Smooth muscle cell (in vitro differentiated cells): Measurements from ENCODE around the gene CGNL1. TPM values are rescaled to one million over a fixed set of nuclear protein-coding genes. Genes with fewer than 3 reads are reported as not detected.

Experiments used
- DNase-seq: peaks from one replicate; lab custom pipeline; 2025; ENCODE audit not compliant: unreplicated experiment; lab: John Stamatoyannopoulos, UW
- H2AFZ ChIP-seq: fragments of 200-600 bp; sonication (generic); 2 replicates; pipeline ENCODE4 v1.6.0; 2016; ENCODE audit warnings: antibody characterized with exemption, low read depth, mild to moderate bottlenecking
- H3F3A ChIP-seq: fragments of 200-600 bp; sonication (generic); 2 replicates; pipeline ENCODE4 v1.6.0; 2017; ENCODE audit warnings: antibody characterized with exemption, low read depth
- H3K27ac ChIP-seq: fragments of 200-600 bp; sonication (generic); 2 replicates; pipeline ENCODE4 v1.5.1; 2016; ENCODE audit warnings: low read depth, mild to moderate bottlenecking
- H3K27me3 ChIP-seq: fragments of 200-600 bp; sonication (generic); 2 replicates; pipeline ENCODE4 v1.6.1; 2016; ENCODE audit warnings: low read depth, mild to moderate bottlenecking
- H3K36me3 ChIP-seq: fragments of 200-600 bp; sonication (generic); 2 replicates; pipeline ENCODE4 v1.5.1; 2016; ENCODE audit warnings: low read depth
- H3K4me1 ChIP-seq: fragments of 200-600 bp; sonication (generic); 2 replicates; pipeline ENCODE4 v1.5.1; 2016; ENCODE audit warnings: low read depth
- H3K4me2 ChIP-seq: fragments of 200-600 bp; sonication (generic); 2 replicates; pipeline ENCODE4 v1.6.0; 2016; ENCODE audit warnings: mild to moderate bottlenecking
- H3K4me3 ChIP-seq: fragments of 200-600 bp; sonication (generic); 2 replicates; pipeline ENCODE4 v1.5.1; 2016; ENCODE audit warnings: mild to moderate bottlenecking
- H3K79me2 ChIP-seq: fragments of 200-600 bp; sonication (generic); 2 replicates; pipeline ENCODE4 v1.6.0; 2016; ENCODE audit warnings: low read depth, mild to moderate bottlenecking
- H3K9ac ChIP-seq: fragments of 200-600 bp; sonication (generic); 2 replicates; pipeline ENCODE4 v1.6.0; 2016; ENCODE audit warnings: low read depth
- H3K9me3 ChIP-seq: fragments of 200-600 bp; sonication (generic); replicated peaks from 2 replicates; pipeline ENCODE4 v1.5.1; 2016; ENCODE audit warnings: low read depth
- H4K20me1 ChIP-seq: fragments of 200-600 bp; sonication (generic); 2 replicates; pipeline ENCODE4 v1.6.0; 2016; ENCODE audit warnings: low read depth
- WGBS: methylation state at CpG from one replicate; pipeline ENCODE4 v1.1.7; 2016; ENCODE audit warnings: low lambda C conversion rate; 5-methylcytosine and 5-hydroxymethylcytosine counted together
- polyA plus RNA-seq: library from polyadenylated mRNA; unstranded; fragments of >200 nt; fragmentation: Nextera tagmentation; extraction: Ambion mirVana; gene quantifications from 2 replicates; pipeline ENCODE4 v1.2.1, GENCODE V29; 2016
- total RNA-seq: library from RNA; depleted of rRNA; stranded (reverse); fragments of >200 nt; gene quantifications from 2 replicates; pipeline ENCODE4 v1.2.3, GENCODE V29; 2014
- TF ChIP-seq, protein P1 (sequence below): fragments of 200-600 bp; sonication (generic); IDR thresholded peaks from 2 replicates; pipeline ENCODE4 v1.5.1; 2017; ENCODE audit warnings: borderline replicate concordance, mild to moderate bottlenecking, antibody characterized with exemption; ENCODE audit not compliant: insufficient read depth, poor library complexity, severe bottlenecking

The CGNL1 gene
- total and polyA plus RNA-seq, 2 experiments from 2014 or later = 4.2 to 9.5 TPM

DNA sequence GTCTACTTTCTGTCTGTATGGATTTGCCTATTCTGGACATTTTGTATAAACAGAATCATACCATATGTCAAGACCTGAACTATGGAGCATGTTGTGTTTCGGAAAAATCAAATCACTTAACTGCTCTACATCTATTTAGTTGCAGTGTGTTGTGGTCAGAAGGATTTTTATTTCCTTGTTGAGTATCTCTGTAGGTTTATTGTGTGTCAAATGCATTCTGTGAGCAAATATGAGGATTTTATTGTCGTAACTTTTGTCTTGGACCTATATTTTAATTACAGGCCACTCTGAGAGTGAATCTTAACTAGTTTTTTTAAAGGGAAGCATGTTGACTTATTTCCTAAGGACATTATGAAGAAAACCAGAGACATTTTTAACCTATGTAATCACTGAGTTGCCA, 130.8 kb downstream of the CGNL1 start:
- H2AFZ ChIP-seq = no peak overlapping the region
- peaks cover 48% of the 10 kb centered on the region for H3K4me1 ChIP-seq
- H3K4me3 ChIP-seq = no peak overlapping the region
- peak overlapping the region; percentile 95 for H3K27ac ChIP-seq
- no peaks in the 10 kb centered on the region for H4K20me1 ChIP-seq
- peaks cover 49% of the 10 kb centered on the region for H3F3A ChIP-seq
- WGBS = 66% methylated on average over 2 of the region's 2 CpGs
- no peaks in the 10 kb centered on the region for H3K9me3 ChIP-seq
- H3K9ac ChIP-seq = peak overlapping the region; percentile 83
- H3K36me3 ChIP-seq = no peaks in the 10 kb centered on the region
- peak overlapping the region; percentile 68 for H3K4me2 ChIP-seq
- H3K27me3 ChIP-seq = no peaks in the 10 kb centered on the region
- TF ChIP-seq, protein P1, sequence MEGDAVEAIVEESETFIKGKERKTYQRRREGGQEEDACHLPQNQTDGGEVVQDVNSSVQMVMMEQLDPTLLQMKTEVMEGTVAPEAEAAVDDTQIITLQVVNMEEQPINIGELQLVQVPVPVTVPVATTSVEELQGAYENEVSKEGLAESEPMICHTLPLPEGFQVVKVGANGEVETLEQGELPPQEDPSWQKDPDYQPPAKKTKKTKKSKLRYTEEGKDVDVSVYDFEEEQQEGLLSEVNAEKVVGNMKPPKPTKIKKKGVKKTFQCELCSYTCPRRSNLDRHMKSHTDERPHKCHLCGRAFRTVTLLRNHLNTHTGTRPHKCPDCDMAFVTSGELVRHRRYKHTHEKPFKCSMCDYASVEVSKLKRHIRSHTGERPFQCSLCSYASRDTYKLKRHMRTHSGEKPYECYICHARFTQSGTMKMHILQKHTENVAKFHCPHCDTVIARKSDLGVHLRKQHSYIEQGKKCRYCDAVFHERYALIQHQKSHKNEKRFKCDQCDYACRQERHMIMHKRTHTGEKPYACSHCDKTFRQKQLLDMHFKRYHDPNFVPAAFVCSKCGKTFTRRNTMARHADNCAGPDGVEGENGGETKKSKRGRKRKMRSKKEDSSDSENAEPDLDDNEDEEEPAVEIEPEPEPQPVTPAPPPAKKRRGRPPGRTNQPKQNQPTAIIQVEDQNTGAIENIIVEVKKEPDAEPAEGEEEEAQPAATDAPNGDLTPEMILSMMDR = no peak
- no peaks in the 10 kb centered on the region for H3K79me2 ChIP-seq
- DNase-seq = no peak

DNA sequence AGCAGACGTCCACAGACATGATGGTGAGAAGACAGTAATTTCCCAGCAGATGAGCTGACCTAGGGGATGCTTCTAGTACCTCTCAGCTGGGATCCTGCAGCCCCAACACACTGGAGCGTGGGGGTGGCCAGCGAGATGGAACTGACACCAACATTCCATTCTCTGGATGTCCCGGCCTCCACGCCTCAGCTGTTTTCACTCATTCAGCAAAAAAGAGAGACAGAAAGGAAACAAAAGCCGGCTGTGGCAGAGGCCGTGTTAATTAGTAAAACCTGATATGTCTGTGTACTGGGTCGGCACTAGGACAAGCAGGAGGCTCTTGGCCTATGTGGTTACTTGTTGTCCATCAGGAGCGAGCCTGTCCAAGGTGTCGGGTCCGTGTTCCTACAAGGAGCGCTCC, 132.8 kb downstream of the CGNL1 start:
- Histone ChIP-seq H3K79me2 (no peaks in the 10 kb centered on the region), H3K9ac (no peak overlapping the region), H3K4me2 (peak overlapping the region; percentile 72), H3K4me1 (peaks cover 42% of the 10 kb centered on the region), H3K36me3 (no peaks in the 10 kb centered on the region), H3K4me3 (no peak overlapping the region), H4K20me1 (no peaks in the 10 kb centered on the region), H3K27me3 (no peaks in the 10 kb centered on the region), H3K27ac (peak overlapping the region; percentile 79), H2AFZ (no peak overlapping the region), H3F3A (peaks cover 40% of the 10 kb centered on the region), H3K9me3 (no peaks in the 10 kb centered on the region)
- TF ChIP-seq, protein P1 = no peak
- DNase-seq = no peak
- WGBS = 38% methylated on average over 12 of the region's 12 CpGs

DNA sequence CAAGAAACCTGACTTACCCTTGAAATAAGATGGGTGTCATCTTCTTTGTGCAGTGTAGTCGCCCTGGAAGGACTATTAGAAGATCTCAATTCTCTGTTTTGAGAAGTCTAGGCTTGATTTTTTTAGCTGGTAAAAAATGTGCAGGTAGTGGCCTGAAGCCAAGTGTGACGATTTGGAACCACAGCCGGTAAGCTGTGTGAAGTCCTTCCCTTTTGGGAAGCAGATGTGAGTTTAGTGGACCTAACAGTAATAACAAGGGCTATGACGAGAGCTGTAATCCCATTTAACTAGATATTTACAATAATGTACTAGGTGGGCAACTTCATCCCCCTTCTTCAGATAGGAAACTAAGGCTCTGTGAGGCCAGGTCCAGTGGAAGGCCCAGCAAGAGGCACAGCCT, 133.7 kb downstream of the CGNL1 start:
- WGBS = 51% methylated on average over 4 of the region's 4 CpGs
- peak overlapping the region; percentile 54 for H3K9ac ChIP-seq
- peak overlapping the region; percentile 79 for H3K27ac ChIP-seq

DNA sequence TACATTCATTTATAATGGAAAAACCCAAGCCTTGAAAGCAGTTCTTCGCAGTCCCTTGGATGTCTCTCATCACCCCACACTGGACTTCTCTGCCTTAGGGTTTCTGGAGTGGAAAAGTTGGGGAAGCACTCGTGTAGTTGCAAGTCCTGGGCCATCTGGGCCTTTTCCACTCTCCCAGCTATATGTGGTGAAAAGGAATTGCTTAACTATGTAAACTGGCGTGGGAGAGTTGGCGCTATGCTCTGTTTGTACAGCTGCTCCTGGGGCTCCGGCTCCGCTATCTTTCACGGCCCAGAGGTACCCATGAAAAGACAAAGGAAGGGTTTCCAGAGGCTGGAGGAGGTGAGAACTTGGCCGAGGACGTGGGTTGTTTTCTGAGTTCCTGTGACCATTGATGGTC, 134.3 kb downstream of the CGNL1 start:
- peak; percentile 12 for DNase-seq
- WGBS = 24% methylated on average over 9 of the region's 9 CpGs
- TF ChIP-seq, protein P1 = no peak
- no peak overlapping the region for H3K4me3 ChIP-seq
- H2AFZ ChIP-seq = peak overlapping the region; percentile 49
- H3K9ac ChIP-seq = peak overlapping the region; percentile 54
- H3K4me2 ChIP-seq = peak overlapping the region; percentile 72
- peak overlapping the region; percentile 79 for H3K27ac ChIP-seq
- peaks cover 39% of the 10 kb centered on the region for H3K4me1 ChIP-seq
- H3K27me3 ChIP-seq = no peaks in the 10 kb centered on the region
- no peaks in the 10 kb centered on the region for H3K36me3 ChIP-seq
- H3F3A ChIP-seq = peaks cover 36% of the 10 kb centered on the region
- H3K79me2 ChIP-seq = no peaks in the 10 kb centered on the region
- H3K9me3 ChIP-seq = no peaks in the 10 kb centered on the region
- H4K20me1 ChIP-seq = no peaks in the 10 kb centered on the region

More for the DNA sequence above, 133.7 kb downstream of the CGNL1 start:
- peak overlapping the region; percentile 72 for H3K4me2 ChIP-seq
- H3K4me1 ChIP-seq = peaks cover 42% of the 10 kb centered on the region
- H4K20me1 ChIP-seq = no peaks in the 10 kb centered on the region
- peak overlapping the region; percentile 49 for H2AFZ ChIP-seq
- no peaks in the 10 kb centered on the region for H3K79me2 ChIP-seq
- no peak overlapping the region for H3K4me3 ChIP-seq
- TF ChIP-seq, protein P1 = no peak
- no peaks in the 10 kb centered on the region for H3K27me3 ChIP-seq
- no peak for DNase-seq
- no peaks in the 10 kb centered on the region for H3K9me3 ChIP-seq
- H3F3A ChIP-seq = peaks cover 40% of the 10 kb centered on the region
- no peaks in the 10 kb centered on the region for H3K36me3 ChIP-seq
